GM19025 (cell line): Measurements from ENCODE around the gene CHTF18.

ENCODE experiments used
- ATAC-seq: cut with Tn5 transposase; IDR thresholded peaks from one replicate; pipeline ENCODE4 v1.9.1; 2021; ENCODE audit warnings: mild to moderate bottlenecking, low read depth, moderate library complexity; ENCODE audit not compliant: unreplicated experiment

The CHTF18 gene

GRCh38 chr16:842061-842476, 53.6 kb downstream of the CHTF18 start:
- ATAC-seq = no peak

GRCh38 chr16:842711-843560, 54.5 kb downstream of the CHTF18 start:
- ATAC-seq = no peak

GRCh38 chr16:843771-844170, 55.4 kb downstream of the CHTF18 start:
- ATAC-seq = no peak

GRCh38 chr16:844638-845350, 56.4 kb downstream of the CHTF18 start:
- ATAC-seq = no peak

GRCh38 chr16:845351-845745, 56.9 kb downstream of the CHTF18 start:
- ATAC-seq = no peak

GRCh38 chr16:847151-847550, 58.7 kb downstream of the CHTF18 start:
- no peak for ATAC-seq
